Stimulated activated CD4-positive, alpha-beta T cell treated with anti-CD3 and anti-CD28 coated beads, TNF-alpha, amount 100 ng/mL, for 4 hours (primary cell): Measurements from ENCODE around the gene TMEM201.

Experiments
- DNase-seq, 3 experiments: peaks; one replicate each; pipeline ENCODE4 v3.0.0-alpha.2; 2020; ENCODE audit warnings: low read depth in 3 of 3

TMEM201 gene

GRCh38 chr1:9600861-9601834, 12.4 kb downstream of the TMEM201 start:
- no peak for DNase-seq

GRCh38 chr1:9601942-9602793, 13.5 kb downstream of the TMEM201 start:
- no peak for DNase-seq

- DNase-seq: no peak
These were observed 14.1 kb downstream of the TMEM201 start for GRCh38 chr1:9602794-9603167.

- no peak for DNase-seq
These were observed 14.6 kb downstream of the TMEM201 start for GRCh38 chr1:9603307-9603706.

- no peak for DNase-seq
These were observed 15.3 kb downstream of the TMEM201 start for GRCh38 chr1:9603766-9604753.

GRCh38 chr1:9604836-9605235, 16.1 kb downstream of the TMEM201 start:
- no peak for DNase-seq

GRCh38 chr1:9605946-9606455, 17.3 kb downstream of the TMEM201 start:
- DNase-seq: no peak

GRCh38 chr1:9606458-9606857, 17.7 kb downstream of the TMEM201 start:
- DNase-seq: no peak

GRCh38 chr1:9606948-9607347, 18.2 kb downstream of the TMEM201 start:
- DNase-seq: no peak

- no peak for DNase-seq
These were observed 18.6 kb downstream of the TMEM201 start for GRCh38 chr1:9607352-9607751.

- DNase-seq: no peak
These were observed 21.3 kb downstream of the TMEM201 start for GRCh38 chr1:9609998-9610397.

- no peak for DNase-seq
These were observed 21.8 kb downstream of the TMEM201 start for GRCh38 chr1:9610548-9610947.

GRCh38 chr1:9611716-9612115, 23.0 kb downstream of the TMEM201 start:
- DNase-seq: no peak

- no peak for DNase-seq
These were observed 23.6 kb downstream of the TMEM201 start for GRCh38 chr1:9612162-9612845.

- DNase-seq: no peak
These were observed 24.3 kb downstream of the TMEM201 start for GRCh38 chr1:9612871-9613624.

- no peak for DNase-seq
These were observed 25.1 kb downstream of the TMEM201 start for GRCh38 chr1:9613625-9614299.

- DNase-seq: no peak
These were observed 26.8 kb downstream of the TMEM201 start for GRCh38 chr1:9615316-9616063.

GRCh38 chr1:9618909-9619679, 30.4 kb downstream of the TMEM201 start:
- DNase-seq: no peak
